Lung (tissue), 12 donors: Measurements from ENCODE around the gene GPR4. TPM values are rescaled to one million over a fixed set of nuclear protein-coding genes. Genes with fewer than 3 reads are reported as not detected.

Source experiments
- ATAC-seq: fragments of 200-7000 bp; cut with Tn5 transposase; one replicate; pipeline ENCODE4 v1.9.1; 2020; ENCODE audit warnings: moderate number of reproducible peaks; ENCODE audit not compliant: insufficient read depth, low FRiP score
- DNase-seq, 3 donors: peaks; one replicate each; pipeline ENCODE4 v3.0.0-alpha.2; 2013 to 2017
- H3K27ac ChIP-seq, 2 donors: one replicate each; pipeline ENCODE4 v1.5.1; 2013; ENCODE audit warnings: mild to moderate bottlenecking in 2 of 2, moderate library complexity in 2 of 2, control low read depth in 1 of 2, inconsistent platforms in 1 of 2, low read depth in 1 of 2, low read length in 1 of 2
- H3K27me3 ChIP-seq, 3 donors: one replicate each; pipeline ENCODE4 v1.5.1; 2013; ENCODE audit warnings: low read length in 2 of 3; ENCODE audit not compliant: control insufficient read depth in 3 of 3, insufficient read depth in 3 of 3
- H3K36me3 ChIP-seq, 4 donors: one replicate each; pipeline ENCODE4 v1.5.1; 2013; ENCODE audit warnings: low read length in 4 of 4, mild to moderate bottlenecking in 1 of 4, moderate library complexity in 1 of 4; ENCODE audit not compliant: control insufficient read depth in 4 of 4, insufficient read depth in 4 of 4
- H3K4me1 ChIP-seq, 5 donors: one replicate each; pipeline ENCODE4 v1.5.1; 2013; ENCODE audit warnings: low read length in 5 of 5, mild to moderate bottlenecking in 2 of 5, moderate library complexity in 1 of 5; ENCODE audit not compliant: control insufficient read depth in 5 of 5, insufficient read depth in 5 of 5
- H3K4me3 ChIP-seq: one replicate; pipeline ENCODE4 v1.5.1; 2013; ENCODE audit warnings: mild to moderate bottlenecking, control low read depth, moderate library complexity
- H3K9ac ChIP-seq, 2 donors: one replicate each; pipeline ENCODE4 v1.5.1; 2013; ENCODE audit warnings: low read length in 2 of 2, control low read depth in 1 of 2; ENCODE audit not compliant: insufficient read depth in 1 of 2
- H3K9me3 ChIP-seq, 4 donors: one replicate each; pipeline ENCODE4 v1.5.1; 2013; ENCODE audit warnings: low read length in 3 of 4, mild to moderate bottlenecking in 1 of 4, moderate library complexity in 1 of 4; ENCODE audit not compliant: control insufficient read depth in 4 of 4, insufficient read depth in 3 of 4
- WGBS, 2 donors: extraction: QIAGEN DNeasy Blood & Tissue Kit; methylation state at CpG; one replicate each; pipeline ENCODE4 v1.1.7; 2013; 5-methylcytosine and 5-hydroxymethylcytosine counted together
- polyA plus RNA-seq, 2 donors: library from polyadenylated mRNA; stranded (reverse); fragments of 200-250 nt; gene quantifications; one replicate each; pipeline ENCODE4 v1.2.1, GENCODE V29; 2013
- total RNA-seq, 2 donors: library from RNA; depleted of rRNA in 1 of 2; stranded (reverse); fragments of >200 nt in 1 of 2; gene quantifications; one replicate each; pipeline ENCODE4 v1.2.1, GENCODE V29; 2014 to 2021
- TF ChIP-seq, protein P1 (sequence below): IDR thresholded peaks from 2 replicates; pipeline ENCODE4 v1.5.1; 2012; ENCODE audit warnings: mild to moderate bottlenecking; ENCODE audit errors: control extremely low read depth, extremely low read depth
- donor health status: control.
- donor health status: control.
- donor health status: Bipolar disorder and iron deficiency.
- donor health status: healthy.
- donor health status: DM: yes; HTN: yes; CAD: no.

Gene GPR4
- total and polyA plus RNA-seq, 4 donors: 1.3 to 12.8 (median 11.8) TPM

DNA sequence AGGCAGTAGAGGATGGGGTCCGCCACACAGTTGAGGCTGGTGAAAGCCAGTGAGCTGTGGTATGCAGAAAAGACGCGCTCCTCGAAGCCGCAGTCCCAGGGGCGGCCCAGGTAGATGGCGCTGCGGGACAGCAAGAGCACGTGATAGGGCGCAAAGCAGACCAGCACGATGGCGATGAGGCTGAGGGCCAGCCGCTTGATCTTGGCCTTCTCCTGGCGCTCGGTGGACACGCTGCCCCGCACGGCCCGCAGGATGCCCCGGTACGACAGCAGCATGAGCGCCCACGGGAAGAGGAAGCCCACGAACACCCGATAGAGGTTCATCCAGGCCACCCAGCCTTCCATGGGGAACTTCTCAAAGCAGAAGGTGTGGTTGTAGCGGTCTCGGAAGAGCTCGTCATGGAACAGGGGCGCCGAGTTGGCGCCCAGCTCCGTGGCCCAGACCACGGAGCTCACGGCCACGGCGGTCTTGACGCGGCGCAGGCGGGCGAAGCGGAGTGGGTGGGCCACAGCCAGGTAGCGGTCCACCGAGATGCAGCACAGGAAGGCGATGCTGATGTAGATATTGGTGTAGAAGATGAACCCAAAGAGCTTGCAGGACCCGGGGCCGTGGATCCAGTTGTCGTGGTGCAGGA, 10.9 kb downstream of the GPR4 start:
- Histone ChIP-seq H3K4me3 (no peak overlapping the region), H3K27me3 (peaks cover 0 to 18% (median 2%) of the 10 kb centered on the region in 3 donors), H3K9me3 (no peaks in the 10 kb centered on the region), H3K9ac (no peak overlapping the region), H3K4me1 (peaks cover 0 to 12% (median 0%) of the 10 kb centered on the region in 5 donors), H3K27ac (no peak overlapping the region), H3K36me3 (peaks cover 0 to 7% (median 0%) of the 10 kb centered on the region in 4 donors)
- 47 to 57% methylated on average over 48 of the region's 48 CpGs for WGBS, 2 donors
- peak; percentile 41 for ATAC-seq
- DNase-seq: peak; percentile 38 to 55 (median 40)
- TF ChIP-seq, protein P1, sequence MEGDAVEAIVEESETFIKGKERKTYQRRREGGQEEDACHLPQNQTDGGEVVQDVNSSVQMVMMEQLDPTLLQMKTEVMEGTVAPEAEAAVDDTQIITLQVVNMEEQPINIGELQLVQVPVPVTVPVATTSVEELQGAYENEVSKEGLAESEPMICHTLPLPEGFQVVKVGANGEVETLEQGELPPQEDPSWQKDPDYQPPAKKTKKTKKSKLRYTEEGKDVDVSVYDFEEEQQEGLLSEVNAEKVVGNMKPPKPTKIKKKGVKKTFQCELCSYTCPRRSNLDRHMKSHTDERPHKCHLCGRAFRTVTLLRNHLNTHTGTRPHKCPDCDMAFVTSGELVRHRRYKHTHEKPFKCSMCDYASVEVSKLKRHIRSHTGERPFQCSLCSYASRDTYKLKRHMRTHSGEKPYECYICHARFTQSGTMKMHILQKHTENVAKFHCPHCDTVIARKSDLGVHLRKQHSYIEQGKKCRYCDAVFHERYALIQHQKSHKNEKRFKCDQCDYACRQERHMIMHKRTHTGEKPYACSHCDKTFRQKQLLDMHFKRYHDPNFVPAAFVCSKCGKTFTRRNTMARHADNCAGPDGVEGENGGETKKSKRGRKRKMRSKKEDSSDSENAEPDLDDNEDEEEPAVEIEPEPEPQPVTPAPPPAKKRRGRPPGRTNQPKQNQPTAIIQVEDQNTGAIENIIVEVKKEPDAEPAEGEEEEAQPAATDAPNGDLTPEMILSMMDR: no peak

DNA sequence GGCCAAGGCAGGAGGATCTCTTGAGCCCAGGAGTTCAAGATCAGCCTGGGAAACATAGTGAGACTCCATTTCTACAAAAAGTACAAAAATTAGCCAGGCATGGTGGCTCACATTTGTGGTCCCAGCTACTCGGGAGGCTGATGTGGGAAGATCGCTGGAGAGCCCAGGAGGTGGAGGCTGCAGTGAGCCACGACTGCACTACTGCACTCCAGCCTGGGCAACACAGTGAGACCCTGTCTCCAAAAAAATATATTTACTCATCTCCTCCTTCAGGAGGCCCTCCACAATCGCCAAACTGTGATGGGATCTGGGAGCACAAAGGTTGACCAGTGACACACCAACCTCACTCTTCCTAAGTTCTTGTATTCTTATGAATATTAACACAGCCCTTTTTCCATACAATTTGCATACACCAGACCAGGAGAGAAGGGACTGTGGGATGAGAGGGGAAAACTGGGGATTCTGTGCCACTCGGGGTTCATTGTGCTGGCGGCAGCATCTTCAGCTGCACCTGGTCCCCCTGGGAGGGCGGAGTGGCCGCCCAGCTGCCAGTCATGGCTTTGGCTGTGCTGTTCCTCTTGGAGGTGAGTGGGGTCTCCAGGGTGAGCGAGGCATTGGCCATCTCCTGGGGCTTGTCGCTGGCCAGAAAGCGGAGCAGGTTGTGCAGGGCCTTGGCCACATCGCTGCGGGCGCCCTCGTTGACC, 11.6 kb downstream of the GPR4 start:
- no peak overlapping the region for H3K27ac ChIP-seq
- ATAC-seq (no peak), DNase-seq (no peak)
- H3K4me1 ChIP-seq: peaks cover 0 to 13% (median 0%) of the 10 kb centered on the region in 5 donors
- H3K4me3 ChIP-seq: no peak overlapping the region
- H3K27me3 ChIP-seq: peaks cover 0 to 13% (median 2%) of the 10 kb centered on the region in 3 donors
- peaks cover 0 to 7% (median 0%) of the 10 kb centered on the region in 4 donors for H3K36me3 ChIP-seq
- no peaks in the 10 kb centered on the region for H3K9me3 ChIP-seq
- H3K9ac ChIP-seq: no peak overlapping the region
- TF ChIP-seq, protein P1: no peak
- 64 to 70% methylated on average over 15 of the region's 15 CpGs for WGBS, 2 donors

DNA sequence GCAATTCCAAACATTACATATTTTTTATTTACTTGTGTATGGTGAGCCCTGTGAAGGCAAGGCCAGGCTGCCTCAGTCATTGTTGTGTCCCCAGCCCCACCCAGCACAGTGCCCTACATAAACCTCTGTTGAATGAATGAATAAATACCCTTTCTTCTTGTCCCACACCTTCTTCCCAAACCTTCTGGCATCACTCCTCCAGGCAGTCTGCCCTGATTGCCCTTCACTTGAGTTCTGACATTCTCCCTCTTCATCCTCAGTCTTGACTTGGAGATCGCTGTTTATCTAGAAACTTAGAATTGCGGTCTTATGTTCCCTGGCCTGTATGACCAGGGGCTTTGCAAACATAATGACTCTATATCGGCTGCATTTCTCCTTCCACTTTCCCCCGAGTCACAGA, 12.2 kb downstream of the GPR4 start:
- TF ChIP-seq, protein P1: no peak
- ATAC-seq (no peak), DNase-seq (no peak)
- Histone ChIP-seq H3K9me3 (no peaks in the 10 kb centered on the region), H3K27me3 (peaks cover 0 to 10% (median 2%) of the 10 kb centered on the region in 3 donors), H3K9ac (no peak overlapping the region), H3K4me1 (peaks cover 0 to 15% (median 3%) of the 10 kb centered on the region in 5 donors), H3K36me3 (peaks cover 0 to 7% (median 0%) of the 10 kb centered on the region in 4 donors), H3K4me3 (no peak overlapping the region), H3K27ac (no peak overlapping the region)
- 81 to 94% methylated on average over 4 of the region's 4 CpGs for WGBS, 2 donors
